HG03439 (cell line): ENCODE measurements around the gene TM9SF3.
A peak's percentile ranks its signal among the peaks of the same experiment; 100 is the strongest.
"Not testable (repeated sequence)": the region's sequence is repeated elsewhere in the genome, so short reads cannot be mapped to it uniquely, and the experiment has no call there.

ENCODE experiments used
- ATAC-seq: cut with Tn5 transposase; IDR thresholded peaks from one replicate; pipeline ENCODE4 v1.9.1; 2021; ENCODE audit warnings: mild to moderate bottlenecking, moderate library complexity; ENCODE audit not compliant: unreplicated experiment

Gene TM9SF3

GRCh38 chr10:96570983-96571964 is 15.5 kb downstream of the TM9SF3 start:
- ATAC-seq, result no peak

GRCh38 chr10:96570511-96570910 is 16.3 kb downstream of the TM9SF3 start:
- ATAC-seq, result no peak

GRCh38 chr10:96568402-96568801 is 18.4 kb downstream of the TM9SF3 start:
- no peak for ATAC-seq

GRCh38 chr10:96565774-96566173 is 21.0 kb downstream of the TM9SF3 start:
- ATAC-seq, result no peak

- ATAC-seq, result no peak
These were observed 25.6 kb downstream of the TM9SF3 start for GRCh38 chr10:96560966-96561887.

GRCh38 chr10:96560489-96560888 is 26.3 kb downstream of the TM9SF3 start:
- no peak for ATAC-seq

- ATAC-seq, result no peak
These were observed 30.8 kb downstream of the TM9SF3 start for GRCh38 chr10:96556003-96556402.

- no peak for ATAC-seq
These were observed 31.5 kb downstream of the TM9SF3 start for GRCh38 chr10:96555330-96555729.

- no peak for ATAC-seq
These were observed 38.2 kb downstream of the TM9SF3 start for GRCh38 chr10:96548589-96548988.

- not testable (repeated sequence) for ATAC-seq
These were observed 41.3 kb downstream of the TM9SF3 start for GRCh38 chr10:96545558-96545957.

- no peak for ATAC-seq
These were observed 44.9 kb downstream of the TM9SF3 start for GRCh38 chr10:96541921-96542320.

GRCh38 chr10:96540240-96540639 is 46.6 kb downstream of the TM9SF3 start:
- no peak for ATAC-seq

GRCh38 chr10:96538683-96539082 is 48.1 kb downstream of the TM9SF3 start:
- ATAC-seq, result no peak

- no peak for ATAC-seq
These were observed 50.7 kb downstream of the TM9SF3 start for GRCh38 chr10:96536129-96536528.

GRCh38 chr10:96532523-96532922 is 54.3 kb downstream of the TM9SF3 start:
- no peak for ATAC-seq

- no peak for ATAC-seq
These were observed 57.1 kb downstream of the TM9SF3 start for GRCh38 chr10:96529634-96530279.

- ATAC-seq, result no peak
These were observed 62.1 kb downstream of the TM9SF3 start for GRCh38 chr10:96524741-96525140.

GRCh38 chr10:96517284-96517683 is 69.5 kb downstream of the TM9SF3 start:
- ATAC-seq, result no peak

- no peak for ATAC-seq
These were observed 70.5 kb downstream of the TM9SF3 start for GRCh38 chr10:96516337-96516736.

- peak; percentile 76 for ATAC-seq
These were observed 72.9 kb downstream of the TM9SF3 start, which contains the start of gene TLL2 for GRCh38 chr10:96513698-96514561. TSS of gene TLL2 (minus strand) at chr10:96513926. CDS start at chr10:96513685, 241 bp downstream.
